Middle frontal gyrus (tissue), 1 donor: ENCODE data around the gene CDT1.

Experiments
- DNase-seq: peaks from one replicate; pipeline ENCODE4 v3.0.0-alpha.2; 2015; ENCODE audit warnings: low spot score; ENCODE audit errors: extremely low spot score

The CDT1 gene

GRCh38 chr16:88803264-88803987, at the start of gene CDT1:
CDT1 (plus strand) TSS chr16:88803789; CDS start chr16:88803832, 43 bp downstream.
- peak; percentile 74 for DNase-seq

- no peak for DNase-seq
Observed at GRCh38 chr16:88754109-88754911, 49.3 kb upstream of the CDT1 start.

GRCh38 chr16:88754912-88755744, 48.5 kb upstream of the CDT1 start:
- no peak for DNase-seq

GRCh38 chr16:88755745-88756443, 47.7 kb upstream of the CDT1 start:
- DNase-seq, result no peak

- DNase-seq, result no peak
Observed at GRCh38 chr16:88758227-88758943, 45.2 kb upstream of the CDT1 start.

GRCh38 chr16:88758944-88759244, 44.7 kb upstream of the CDT1 start:
- no peak for DNase-seq

GRCh38 chr16:88759245-88759975, 44.2 kb upstream of the CDT1 start:
- no peak for DNase-seq

DNA sequence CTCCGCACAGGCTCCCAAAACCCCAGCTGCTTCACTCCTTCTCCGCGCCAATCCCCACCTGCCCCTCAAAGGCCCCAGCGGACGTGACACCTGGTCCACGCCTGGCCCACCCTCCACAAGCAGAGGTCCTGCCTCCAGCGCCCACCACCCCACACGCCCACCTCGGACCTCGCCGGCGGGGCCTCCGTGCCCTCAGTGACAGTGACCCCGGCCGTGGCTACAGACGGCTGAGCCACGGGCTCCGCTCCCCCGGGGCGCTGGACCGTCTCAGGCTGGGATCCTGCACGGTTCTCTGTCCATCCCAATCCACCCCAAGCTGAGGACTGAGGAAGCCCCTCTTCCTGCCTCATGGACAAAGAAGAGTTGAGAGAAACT, 43.6 kb upstream of the CDT1 start:
- DNase-seq, result no peak

DNA sequence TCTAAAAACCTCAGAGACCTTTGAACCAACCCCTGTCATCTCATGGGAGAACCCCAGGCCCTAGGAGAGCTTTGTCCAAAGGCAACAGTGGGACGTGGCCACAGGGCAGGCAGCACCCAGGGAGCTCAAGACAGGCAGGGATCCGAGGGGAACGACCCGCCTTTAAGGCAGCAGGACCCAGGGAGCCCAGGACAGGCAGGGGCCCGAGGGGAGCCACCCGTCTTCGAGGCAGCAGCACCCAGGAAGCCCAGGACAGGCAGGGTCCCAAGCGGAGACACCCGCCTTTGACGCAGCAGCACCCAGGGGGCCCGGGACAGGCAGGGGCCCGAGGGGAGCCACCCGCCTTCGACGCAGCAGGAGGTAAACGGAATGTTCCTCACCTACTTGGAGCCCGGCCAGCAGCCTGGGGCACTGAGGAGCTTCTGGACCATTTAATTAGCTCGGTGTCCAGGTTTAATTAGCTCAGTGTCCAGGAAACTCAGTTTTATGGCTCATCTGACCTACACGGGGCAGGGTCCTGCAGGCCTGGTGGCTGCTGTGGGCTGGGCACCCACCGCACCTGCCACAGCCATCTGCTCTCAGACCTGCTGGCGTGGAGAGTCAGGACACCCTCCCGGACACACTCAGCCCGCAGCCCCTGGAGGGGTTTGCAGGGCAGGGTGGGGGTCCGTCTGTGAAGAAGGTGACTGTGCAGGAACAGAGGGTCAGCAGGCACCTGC, 43.0 kb upstream of the CDT1 start:
- DNase-seq, result no peak

GRCh38 chr16:88761143-88761534, 42.5 kb upstream of the CDT1 start:
- no peak for DNase-seq

GRCh38 chr16:88761830-88762229, 41.8 kb upstream of the CDT1 start:
- no peak for DNase-seq

GRCh38 chr16:88762258-88762870, 41.2 kb upstream of the CDT1 start:
- no peak for DNase-seq

DNA sequence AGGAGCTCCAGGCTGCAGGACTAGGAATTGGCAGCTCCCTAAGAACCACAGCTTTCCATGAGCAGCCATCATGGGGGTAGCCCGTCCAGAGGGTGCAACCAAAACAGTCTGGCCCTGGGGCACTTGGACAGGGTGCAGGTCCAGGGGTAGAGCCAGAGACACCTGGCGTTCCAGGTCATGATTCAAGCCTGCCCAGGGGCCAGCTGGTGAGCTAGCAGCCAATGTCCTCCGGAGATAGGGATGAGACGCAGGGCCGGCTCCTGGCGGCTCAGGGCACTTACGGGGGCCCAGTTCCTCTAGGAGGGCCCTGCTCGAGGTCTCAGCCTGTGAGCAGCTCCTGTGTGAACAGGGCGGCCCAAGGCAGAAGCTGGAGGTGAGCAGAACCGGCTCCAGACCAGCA, 40.6 kb upstream of the CDT1 start:
- no peak for DNase-seq

DNA sequence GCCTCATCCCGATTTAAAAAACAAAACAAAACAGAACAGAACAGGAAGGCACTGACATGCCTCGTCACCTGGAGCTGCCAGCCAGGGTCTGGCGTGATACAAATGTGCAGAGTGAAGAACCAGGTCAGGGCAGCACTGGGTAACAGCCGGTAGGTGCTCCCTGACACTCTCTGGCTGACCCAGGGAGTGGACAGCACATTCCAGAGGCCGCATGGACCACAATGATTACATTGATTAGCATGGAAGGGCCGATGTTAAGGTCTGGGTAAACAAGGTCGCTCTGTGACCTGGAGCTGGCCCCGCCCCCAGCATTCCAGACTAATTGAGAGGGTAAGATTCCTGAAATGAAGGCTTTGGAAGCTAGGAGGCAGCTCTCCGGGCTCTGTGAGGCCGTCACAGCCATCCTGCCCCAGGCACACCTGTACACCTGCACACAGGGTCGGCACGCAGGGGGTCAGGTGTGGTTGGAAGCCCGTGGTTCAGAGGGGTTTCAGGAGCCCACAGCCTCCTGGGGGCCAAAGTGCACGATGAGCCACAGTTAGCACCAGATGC, 40.0 kb upstream of the CDT1 start:
- no peak for DNase-seq

DNA sequence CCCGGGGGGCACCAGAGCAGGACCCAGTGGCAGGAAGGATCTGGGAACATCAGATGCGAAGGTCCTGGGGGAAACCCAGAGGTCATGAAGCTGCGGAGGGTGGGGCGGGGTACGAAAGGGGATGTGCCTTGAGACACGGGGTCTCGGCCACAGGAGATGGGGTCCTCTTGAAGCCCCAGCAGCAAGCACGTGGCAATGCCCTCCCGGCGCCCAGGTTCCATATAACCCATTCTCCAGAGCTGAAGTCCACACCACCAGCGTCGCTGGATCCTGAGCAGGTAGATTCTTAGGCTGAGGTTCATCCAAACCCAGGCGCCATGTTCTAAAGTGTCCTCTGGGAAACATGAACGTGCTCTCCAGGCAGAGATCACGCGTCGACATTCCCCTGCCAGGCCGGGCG, 39.5 kb upstream of the CDT1 start:
- no peak for DNase-seq

- DNase-seq, result no peak
Observed at GRCh38 chr16:88764913-88765349, 38.7 kb upstream of the CDT1 start.

- no peak for DNase-seq
Observed at GRCh38 chr16:88766975-88767374, 36.6 kb upstream of the CDT1 start.

DNA sequence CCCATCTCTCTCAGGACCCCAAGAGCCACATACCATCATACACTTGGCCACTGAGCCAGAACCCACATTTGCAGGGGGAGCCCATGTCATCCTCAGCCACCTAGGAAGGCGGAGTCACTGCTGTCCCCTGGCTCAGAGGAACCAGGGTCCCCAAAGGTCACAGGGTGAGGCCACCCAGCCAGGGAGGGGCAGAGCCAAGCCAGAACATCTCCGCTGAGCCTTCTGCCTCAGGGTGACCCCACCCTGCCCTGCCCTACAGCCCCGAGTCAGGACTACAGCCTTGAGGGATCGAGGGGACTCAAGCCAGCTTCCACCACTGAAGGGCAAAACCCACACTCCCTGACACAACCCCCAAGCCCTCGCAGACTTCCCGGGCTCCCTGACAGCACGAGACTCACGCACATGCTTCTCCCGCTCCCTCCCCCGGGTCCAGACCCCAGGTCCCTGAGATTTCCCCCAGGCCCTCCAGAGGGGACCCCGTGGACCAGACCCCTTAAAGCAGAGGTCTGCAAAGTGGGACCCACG, 36.0 kb upstream of the CDT1 start:
- DNase-seq, result no peak
